ENCODE data around the gene CENPS.
"Not testable (repeated sequence)": the region's sequence is repeated elsewhere in the genome, so short reads cannot be mapped to it uniquely, and the experiment has no call there.

CENPS gene

GRCh38 chr1:10430216-10431069 lies at the start of gene CENPS:
Gene CENPS (plus strand): TSS chr1:10430433. CDS start chr1:10430518, 85 bp downstream.
- peak; percentile 85 for DNase-seq (ENCODE audit: low read depth)

- no peak for DNase-seq (ENCODE audit: low read depth)
Observed at GRCh38 chr1:10380594-10381275, 49.5 kb upstream of the CENPS start.

- DNase-seq (ENCODE audit: low read depth): no peak
Observed at GRCh38 chr1:10383630-10384029, 46.6 kb upstream of the CENPS start.

GRCh38 chr1:10384219-10384618 lies 46.0 kb upstream of the CENPS start:
- DNase-seq (ENCODE audit: low read depth): no peak

GRCh38 chr1:10386761-10387676 lies 43.2 kb upstream of the CENPS start:
- DNase-seq (ENCODE audit: low read depth): no peak

DNA sequence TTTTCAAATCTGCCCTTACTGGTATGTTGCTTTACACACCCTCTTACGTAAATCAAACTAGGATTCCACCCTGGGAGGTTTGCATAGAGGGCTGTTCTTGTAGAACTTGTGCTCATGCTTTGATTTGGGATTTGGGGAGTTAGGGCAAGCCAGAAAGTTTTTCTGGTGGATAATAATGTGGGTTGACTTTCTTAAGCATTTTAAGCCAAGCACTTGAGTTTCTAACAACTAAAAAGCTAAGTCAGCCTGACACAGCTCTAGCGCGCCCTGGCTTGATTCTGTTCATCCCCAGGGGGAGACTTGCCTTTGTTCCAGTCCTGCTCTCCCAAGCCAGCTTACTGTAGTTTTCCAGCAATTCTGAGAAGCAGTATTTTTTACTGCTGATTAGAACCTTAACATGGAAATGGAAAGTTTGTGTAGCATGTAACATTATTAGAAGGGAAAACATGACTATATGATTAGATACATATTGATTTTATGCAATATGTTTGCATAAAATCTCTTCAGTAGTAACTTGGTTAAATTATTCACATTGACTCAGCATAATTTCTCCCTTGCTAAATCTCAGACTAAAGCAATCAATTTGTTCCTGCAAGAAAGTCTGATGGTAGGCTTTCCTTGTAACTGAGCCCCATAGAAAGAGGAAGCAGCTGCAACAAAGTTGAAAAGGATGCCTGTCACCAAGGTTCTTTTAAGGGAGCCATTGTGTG lies 42.4 kb upstream of the CENPS start:
- no peak for DNase-seq (ENCODE audit: low read depth)

GRCh38 chr1:10388387-10388715 lies 41.9 kb upstream of the CENPS start:
- DNase-seq (ENCODE audit: low read depth): no peak

- DNase-seq (ENCODE audit: low read depth): no peak
Observed at GRCh38 chr1:10389271-10389973, 40.8 kb upstream of the CENPS start.

GRCh38 chr1:10396870-10397269 lies 33.4 kb upstream of the CENPS start:
- no peak for DNase-seq (ENCODE audit: low read depth)

DNA sequence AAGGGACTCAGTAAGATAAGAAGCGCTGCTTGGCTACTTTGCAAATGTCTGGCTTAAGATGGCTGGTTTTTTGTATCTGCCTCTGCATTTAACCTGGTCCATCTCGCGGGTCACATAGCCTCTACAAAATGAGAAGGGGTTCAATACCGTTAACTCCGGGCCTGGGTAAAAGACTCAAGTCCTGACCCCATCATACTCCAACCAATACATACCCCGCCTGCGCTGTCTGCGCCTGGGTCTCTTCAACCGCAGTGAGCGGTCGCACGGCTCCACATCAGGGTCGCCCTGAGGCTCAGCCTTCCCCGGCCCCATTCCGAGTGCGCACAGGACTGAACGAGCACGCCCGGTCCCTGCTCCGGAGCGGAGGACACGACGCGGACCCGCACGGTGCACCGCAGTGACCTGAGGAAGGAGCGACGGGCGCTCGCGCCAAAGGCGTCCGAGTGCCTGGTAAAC lies 31.9 kb upstream of the CENPS start:
- DNase-seq (ENCODE audit: low read depth): no peak

DNA sequence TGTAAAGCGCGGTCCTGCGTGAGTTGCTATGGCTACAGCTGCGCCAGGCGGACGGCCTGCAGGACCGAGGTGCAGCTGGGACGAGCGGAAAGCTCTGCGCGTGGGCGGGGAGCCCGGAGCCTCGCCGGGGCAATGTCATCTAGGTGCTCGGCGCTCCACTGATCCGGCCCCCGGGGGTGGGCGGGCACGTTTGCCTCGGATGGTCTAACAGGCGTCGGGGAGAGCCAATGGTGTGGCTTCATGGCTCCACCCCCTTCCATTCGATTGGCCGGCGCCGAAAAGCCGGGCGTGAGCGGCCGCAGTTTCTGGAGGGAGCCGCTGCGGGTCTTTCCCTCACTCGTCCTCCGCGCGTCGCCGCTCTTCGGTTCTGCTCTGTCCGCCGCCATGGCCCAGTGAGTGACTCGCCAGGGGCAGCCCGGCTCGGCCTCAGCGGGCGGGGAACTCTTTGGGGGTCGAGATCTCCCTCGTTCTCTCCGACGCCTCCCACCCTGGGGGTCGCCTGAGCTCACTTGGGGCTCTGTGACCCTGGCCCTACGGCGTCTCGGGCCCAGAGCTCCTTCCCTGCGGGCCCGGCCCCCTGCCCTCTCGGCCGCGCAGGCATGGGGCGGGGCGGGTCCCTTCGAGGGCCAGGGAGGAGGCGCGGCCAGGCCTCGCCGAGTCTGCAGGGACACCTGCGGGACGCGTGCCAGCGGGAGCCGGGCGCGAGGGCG lies 31.3 kb upstream of the CENPS start, which contains the start of gene PGD:
Gene PGD, plus strand, starts transcription at position 331 of the 710 bp plus-strand sequence. Its CDS starts 54 bp downstream, at position 385.
- DNase-seq (ENCODE audit: low read depth): peak; percentile 92

- DNase-seq (ENCODE audit: low read depth): no peak
Observed at GRCh38 chr1:10399444-10399941, 30.7 kb upstream of the CENPS start.

DNA sequence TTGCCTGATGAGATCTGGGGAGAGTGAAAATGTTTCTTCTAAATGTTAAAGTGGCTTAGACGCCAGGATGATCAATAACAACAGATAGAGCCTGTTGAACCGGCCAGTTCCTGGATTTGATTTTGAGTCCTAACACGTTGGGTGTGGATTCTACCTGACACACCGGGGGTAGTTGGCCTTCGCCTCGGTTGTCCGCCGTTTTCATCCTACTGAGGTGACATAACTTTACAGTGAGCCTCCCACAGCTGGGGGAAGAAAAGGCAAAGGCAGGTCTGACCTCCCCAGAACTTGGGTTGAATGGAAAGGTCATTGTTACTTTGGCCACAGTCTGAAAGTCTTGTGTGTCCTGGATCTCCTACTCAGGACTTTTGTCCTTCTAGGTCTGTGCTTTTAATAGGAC lies 30.2 kb upstream of the CENPS start:
- no peak for DNase-seq (ENCODE audit: low read depth)

DNA sequence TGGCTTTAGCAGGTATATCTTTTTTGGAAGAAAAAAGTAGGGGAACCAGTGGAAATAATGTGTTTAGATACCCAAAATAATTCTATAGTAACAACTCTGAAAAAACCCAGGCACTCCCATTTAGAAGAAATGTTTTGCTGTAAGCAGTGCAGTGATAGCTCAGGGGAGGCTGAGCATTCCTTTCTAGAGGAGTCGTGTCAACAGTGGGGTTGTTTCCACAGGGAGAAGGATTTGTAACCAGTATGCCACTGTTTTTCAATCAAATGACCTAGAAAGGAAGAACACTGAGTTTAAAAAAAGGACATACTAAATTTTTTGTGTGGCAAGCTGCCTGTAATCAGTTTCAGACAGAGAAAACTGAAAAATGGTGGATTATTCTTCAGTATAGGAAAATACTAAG lies 29.0 kb upstream of the CENPS start:
- DNase-seq (ENCODE audit: low read depth): no peak

DNA sequence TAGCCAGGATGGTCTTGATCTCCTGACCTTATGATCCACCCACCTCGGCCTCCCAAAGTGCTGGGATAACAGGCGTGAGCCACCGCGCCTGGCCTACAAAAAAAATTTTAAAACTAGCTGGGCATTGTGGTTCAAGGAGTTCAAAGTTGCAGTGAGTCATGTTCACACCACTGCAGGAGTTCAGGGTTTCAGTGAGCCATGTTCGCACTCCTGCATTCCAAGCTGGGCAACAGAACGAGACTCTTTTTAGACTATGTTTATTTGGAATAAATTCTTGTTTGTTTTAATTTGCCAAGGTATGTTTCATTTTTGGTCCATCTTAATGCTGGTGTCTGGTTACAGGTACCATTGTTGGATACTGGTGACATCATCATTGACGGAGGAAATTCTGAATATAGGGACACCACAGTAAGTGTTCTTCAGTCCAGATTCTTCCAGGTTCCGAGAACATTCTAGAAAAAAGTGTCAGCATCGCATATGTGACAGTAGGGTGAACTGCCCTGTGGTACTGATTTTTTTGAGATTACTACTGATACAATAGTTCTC lies 27.4 kb upstream of the CENPS start:
- no peak for DNase-seq (ENCODE audit: low read depth)

- no peak for DNase-seq (ENCODE audit: low read depth)
Observed at GRCh38 chr1:10407201-10407600, 23.0 kb upstream of the CENPS start.

GRCh38 chr1:10415211-10415930 lies 14.9 kb upstream of the CENPS start:
- DNase-seq (ENCODE audit: low read depth): no peak

GRCh38 chr1:10415967-10416366 lies 14.3 kb upstream of the CENPS start:
- DNase-seq (ENCODE audit: low read depth): not testable (repeated sequence)

- DNase-seq (ENCODE audit: low read depth): not testable (repeated sequence)
Observed at GRCh38 chr1:10418741-10419140, 11.5 kb upstream of the CENPS start.

Data from stimulated activated CD8-positive, alpha-beta memory T cell treated with anti-CD3 and anti-CD28 coated beads, Interleukin-15, amount 100 ng/mL, for 1 hour (primary cell).